ENCODE results near the gene CHCHD4.

CHCHD4 gene

GRCh38 chr3:14130707-14131106 is 6.0 kb upstream of the CHCHD4 start:
- Histone ChIP-seq H3K9ac (ENCODE audit: low read length) (no peak overlapping the region), H3K4me3 (ENCODE audit: low read length) (no peak overlapping the region), H3K9me3 (ENCODE audit: control insufficient read depth, low read length) (no peaks in the 10 kb centered on the region), H3K4me1 (ENCODE audit: control insufficient read depth, insufficient read depth, low read length) (peaks cover 25% of the 10 kb centered on the region), H3K27me3 (ENCODE audit: control insufficient read depth, insufficient read depth, low read length) (no peaks in the 10 kb centered on the region), H3K36me3 (ENCODE audit: control insufficient read depth, insufficient read depth, low read length) (peaks cover 22% of the 10 kb centered on the region)

- H3K4me3 ChIP-seq (ENCODE audit: low read length): no peak overlapping the region
- no peaks in the 10 kb centered on the region for H3K9me3 ChIP-seq (ENCODE audit: control insufficient read depth, low read length)
- H3K9ac ChIP-seq (ENCODE audit: low read length): no peak overlapping the region
- H3K27me3 ChIP-seq (ENCODE audit: control insufficient read depth, insufficient read depth, low read length): no peaks in the 10 kb centered on the region
- H3K36me3 ChIP-seq (ENCODE audit: control insufficient read depth, insufficient read depth, low read length): peaks cover 22% of the 10 kb centered on the region
- peaks cover 26% of the 10 kb centered on the region for H3K4me1 ChIP-seq (ENCODE audit: control insufficient read depth, insufficient read depth, low read length)
These were observed 5.6 kb upstream of the CHCHD4 start for GRCh38 chr3:14130230-14130629.

GRCh38 chr3:14129296-14129695 is 4.6 kb upstream of the CHCHD4 start:
- Histone ChIP-seq H3K9me3 (ENCODE audit: control insufficient read depth, low read length) (no peaks in the 10 kb centered on the region), H3K27me3 (ENCODE audit: control insufficient read depth, insufficient read depth, low read length) (no peaks in the 10 kb centered on the region), H3K36me3 (ENCODE audit: control insufficient read depth, insufficient read depth, low read length) (peaks cover 22% of the 10 kb centered on the region), H3K9ac (ENCODE audit: low read length) (no peak overlapping the region), H3K4me1 (ENCODE audit: control insufficient read depth, insufficient read depth, low read length) (peaks cover 26% of the 10 kb centered on the region), H3K4me3 (ENCODE audit: low read length) (no peak overlapping the region)

GRCh38 chr3:14128724-14129123 is 4.1 kb upstream of the CHCHD4 start:
- Histone ChIP-seq H3K4me1 (ENCODE audit: control insufficient read depth, insufficient read depth, low read length) (peaks cover 30% of the 10 kb centered on the region), H3K27me3 (ENCODE audit: control insufficient read depth, insufficient read depth, low read length) (no peaks in the 10 kb centered on the region), H3K36me3 (ENCODE audit: control insufficient read depth, insufficient read depth, low read length) (peaks cover 16% of the 10 kb centered on the region), H3K4me3 (ENCODE audit: low read length) (no peak overlapping the region), H3K9me3 (ENCODE audit: control insufficient read depth, low read length) (no peaks in the 10 kb centered on the region), H3K9ac (ENCODE audit: low read length) (no peak overlapping the region)

- Histone ChIP-seq H3K27me3 (ENCODE audit: control insufficient read depth, insufficient read depth, low read length) (no peaks in the 10 kb centered on the region), H3K9ac (ENCODE audit: low read length) (no peak overlapping the region), H3K36me3 (ENCODE audit: control insufficient read depth, insufficient read depth, low read length) (peaks cover 16% of the 10 kb centered on the region), H3K4me1 (ENCODE audit: control insufficient read depth, insufficient read depth, low read length) (peaks cover 27% of the 10 kb centered on the region), H3K4me3 (ENCODE audit: low read length) (no peak overlapping the region), H3K9me3 (ENCODE audit: control insufficient read depth, low read length) (no peaks in the 10 kb centered on the region)
These were observed 3.0 kb upstream of the CHCHD4 start for GRCh38 chr3:14127516-14128161.

GRCh38 chr3:14126887-14127505 is 2.3 kb upstream of the CHCHD4 start:
- no peaks in the 10 kb centered on the region for H3K27me3 ChIP-seq (ENCODE audit: control insufficient read depth, insufficient read depth, low read length)
- H3K4me3 ChIP-seq (ENCODE audit: low read length): no peak overlapping the region
- peaks cover 14% of the 10 kb centered on the region for H3K36me3 ChIP-seq (ENCODE audit: control insufficient read depth, insufficient read depth, low read length)
- H3K9ac ChIP-seq (ENCODE audit: low read length): no peak overlapping the region
- peaks cover 27% of the 10 kb centered on the region for H3K4me1 ChIP-seq (ENCODE audit: control insufficient read depth, insufficient read depth, low read length)
- H3K9me3 ChIP-seq (ENCODE audit: control insufficient read depth, low read length): no peaks in the 10 kb centered on the region

GRCh38 chr3:14126017-14126886 is 1.6 kb upstream of the CHCHD4 start:
- Histone ChIP-seq H3K9ac (ENCODE audit: low read length) (peak overlapping the region; percentile 89), H3K27me3 (ENCODE audit: control insufficient read depth, insufficient read depth, low read length) (no peaks in the 10 kb centered on the region), H3K4me1 (ENCODE audit: control insufficient read depth, insufficient read depth, low read length) (peaks cover 27% of the 10 kb centered on the region), H3K36me3 (ENCODE audit: control insufficient read depth, insufficient read depth, low read length) (peaks cover 9% of the 10 kb centered on the region), H3K9me3 (ENCODE audit: control insufficient read depth, low read length) (no peaks in the 10 kb centered on the region), H3K4me3 (ENCODE audit: low read length) (peak overlapping the region; percentile 95)

GRCh38 chr3:14125193-14126016 is 735 bp upstream of the CHCHD4 start:
- Histone ChIP-seq H3K9ac (ENCODE audit: low read length) (peak overlapping the region; percentile 89), H3K4me1 (ENCODE audit: control insufficient read depth, insufficient read depth, low read length) (peaks cover 27% of the 10 kb centered on the region)

GRCh38 chr3:14124223-14124614 is 451 bp downstream of the CHCHD4 start:
- peaks cover 27% of the 10 kb centered on the region for H3K4me1 ChIP-seq (ENCODE audit: control insufficient read depth, insufficient read depth, low read length)
- H3K27me3 ChIP-seq (ENCODE audit: control insufficient read depth, insufficient read depth, low read length): no peaks in the 10 kb centered on the region
- H3K9me3 ChIP-seq (ENCODE audit: control insufficient read depth, low read length): no peaks in the 10 kb centered on the region
- peaks cover 5% of the 10 kb centered on the region for H3K36me3 ChIP-seq (ENCODE audit: control insufficient read depth, insufficient read depth, low read length)
- peak overlapping the region; percentile 89 for H3K9ac ChIP-seq (ENCODE audit: low read length)
- peak overlapping the region; percentile 95 for H3K4me3 ChIP-seq (ENCODE audit: low read length)

More at GRCh38 chr3:14125193-14126016, 735 bp upstream of the CHCHD4 start:
- no peaks in the 10 kb centered on the region for H3K27me3 ChIP-seq (ENCODE audit: control insufficient read depth, insufficient read depth, low read length)
- peak overlapping the region; percentile 95 for H3K4me3 ChIP-seq (ENCODE audit: low read length)
- peaks cover 5% of the 10 kb centered on the region for H3K36me3 ChIP-seq (ENCODE audit: control insufficient read depth, insufficient read depth, low read length)
- no peaks in the 10 kb centered on the region for H3K9me3 ChIP-seq (ENCODE audit: control insufficient read depth, low read length)

GRCh38 chr3:14123308-14124222 is 1.1 kb downstream of the CHCHD4 start:
- H3K27me3 ChIP-seq (ENCODE audit: control insufficient read depth, insufficient read depth, low read length): no peaks in the 10 kb centered on the region
- peaks cover 27% of the 10 kb centered on the region for H3K4me1 ChIP-seq (ENCODE audit: control insufficient read depth, insufficient read depth, low read length)
- peaks cover 5% of the 10 kb centered on the region for H3K36me3 ChIP-seq (ENCODE audit: control insufficient read depth, insufficient read depth, low read length)
- no peaks in the 10 kb centered on the region for H3K9me3 ChIP-seq (ENCODE audit: control insufficient read depth, low read length)
- H3K4me3 ChIP-seq (ENCODE audit: low read length): peak overlapping the region; percentile 95
- H3K9ac ChIP-seq (ENCODE audit: low read length): peak overlapping the region; percentile 89

- no peaks in the 10 kb centered on the region for H3K27me3 ChIP-seq (ENCODE audit: control insufficient read depth, insufficient read depth, low read length)
- H3K4me3 ChIP-seq (ENCODE audit: low read length): no peak overlapping the region
- H3K9me3 ChIP-seq (ENCODE audit: control insufficient read depth, low read length): no peaks in the 10 kb centered on the region
- peaks cover 26% of the 10 kb centered on the region for H3K4me1 ChIP-seq (ENCODE audit: control insufficient read depth, insufficient read depth, low read length)
- H3K36me3 ChIP-seq (ENCODE audit: control insufficient read depth, insufficient read depth, low read length): peaks cover under 1% of the 10 kb centered on the region
- no peak overlapping the region for H3K9ac ChIP-seq (ENCODE audit: low read length)
These were observed 2.4 kb downstream of the CHCHD4 start for GRCh38 chr3:14122301-14122700.

Data from mucosa of stomach (tissue), 1 donor.